ENCODE results near the gene RBP4. TPM values are rescaled to one million over a fixed set of nuclear protein-coding genes. Genes with fewer than 3 reads are reported as not detected.

Gene RBP4
- total RNA-seq, 2 donors from 2014 or later = 16.2 to 48.2 TPM

- peaks cover 0 to 6% of the 10 kb centered on the region in 2 donors for H3K9me3 ChIP-seq
- H3K27ac ChIP-seq = no peak overlapping the region
- no peaks in the 10 kb centered on the region for H3K27me3 ChIP-seq
- no peaks in the 10 kb centered on the region for H3K36me3 ChIP-seq
- no peaks in the 10 kb centered on the region for H3K4me1 ChIP-seq
- H3K4me3 ChIP-seq = no peak overlapping the region
- no peak for TF ChIP-seq CTCF (IDR thresholded peaks at IDR 0.05)
- no peak for DNase-seq (ENCODE audit: low spot score)
Observed at GRCh38 chr10:93579985-93580711, 20.9 kb downstream of the RBP4 start.

- H3K9me3 ChIP-seq = peaks cover 0 to 6% of the 10 kb centered on the region in 2 donors
- no peak overlapping the region for H3K27ac ChIP-seq
- no peak for TF ChIP-seq CTCF (IDR thresholded peaks at IDR 0.05)
- no peak for DNase-seq (ENCODE audit: low spot score)
- no peaks in the 10 kb centered on the region for H3K27me3 ChIP-seq
- H3K4me1 ChIP-seq = no peaks in the 10 kb centered on the region
- H3K4me3 ChIP-seq = no peak overlapping the region
- H3K36me3 ChIP-seq = no peaks in the 10 kb centered on the region
Observed at GRCh38 chr10:93579089-93579488, 21.9 kb downstream of the RBP4 start.

GRCh38 chr10:93577565-93577964 lies 23.5 kb downstream of the RBP4 start:
- Histone ChIP-seq H3K27me3 (no peaks in the 10 kb centered on the region), H3K9me3 (peaks cover 0 to 6% of the 10 kb centered on the region in 2 donors), H3K4me3 (no peak overlapping the region), H3K36me3 (no peaks in the 10 kb centered on the region), H3K4me1 (no peaks in the 10 kb centered on the region), H3K27ac (no peak overlapping the region)
- DNase-seq (ENCODE audit: low spot score) = no peak
- TF ChIP-seq CTCF (IDR thresholded peaks at IDR 0.05) = no peak

- TF ChIP-seq CTCF (IDR thresholded peaks at IDR 0.05) = no peak
- no peaks in the 10 kb centered on the region for H3K36me3 ChIP-seq
- H3K9me3 ChIP-seq = peaks cover 0 to 6% of the 10 kb centered on the region in 2 donors
- no peak for DNase-seq (ENCODE audit: low spot score)
- H3K4me1 ChIP-seq = no peaks in the 10 kb centered on the region
- no peak overlapping the region for H3K27ac ChIP-seq
- no peaks in the 10 kb centered on the region for H3K27me3 ChIP-seq
- no peak overlapping the region for H3K4me3 ChIP-seq
Observed at GRCh38 chr10:93576888-93577287, 24.1 kb downstream of the RBP4 start.

GRCh38 chr10:93573924-93574323 lies 27.1 kb downstream of the RBP4 start:
- Histone ChIP-seq H3K27me3 (no peaks in the 10 kb centered on the region), H3K27ac (no peak overlapping the region), H3K4me1 (no peaks in the 10 kb centered on the region), H3K4me3 (no peak overlapping the region), H3K36me3 (no peaks in the 10 kb centered on the region), H3K9me3 (no peaks in the 10 kb centered on the region)
- TF ChIP-seq CTCF (IDR thresholded peaks at IDR 0.05) = no peak
- DNase-seq (ENCODE audit: low spot score) = no peak

Measured in right atrium auricular region (tissue), 2 donors.